HG02884 (cell line): ENCODE data around the gene RIMS1.

ENCODE experiments used
- ATAC-seq: cut with Tn5 transposase; IDR thresholded peaks from one replicate; pipeline ENCODE4 v1.9.1; 2021; ENCODE audit warnings: mild to moderate bottlenecking, moderate library complexity; ENCODE audit not compliant: unreplicated experiment

RIMS1 gene, protein sequence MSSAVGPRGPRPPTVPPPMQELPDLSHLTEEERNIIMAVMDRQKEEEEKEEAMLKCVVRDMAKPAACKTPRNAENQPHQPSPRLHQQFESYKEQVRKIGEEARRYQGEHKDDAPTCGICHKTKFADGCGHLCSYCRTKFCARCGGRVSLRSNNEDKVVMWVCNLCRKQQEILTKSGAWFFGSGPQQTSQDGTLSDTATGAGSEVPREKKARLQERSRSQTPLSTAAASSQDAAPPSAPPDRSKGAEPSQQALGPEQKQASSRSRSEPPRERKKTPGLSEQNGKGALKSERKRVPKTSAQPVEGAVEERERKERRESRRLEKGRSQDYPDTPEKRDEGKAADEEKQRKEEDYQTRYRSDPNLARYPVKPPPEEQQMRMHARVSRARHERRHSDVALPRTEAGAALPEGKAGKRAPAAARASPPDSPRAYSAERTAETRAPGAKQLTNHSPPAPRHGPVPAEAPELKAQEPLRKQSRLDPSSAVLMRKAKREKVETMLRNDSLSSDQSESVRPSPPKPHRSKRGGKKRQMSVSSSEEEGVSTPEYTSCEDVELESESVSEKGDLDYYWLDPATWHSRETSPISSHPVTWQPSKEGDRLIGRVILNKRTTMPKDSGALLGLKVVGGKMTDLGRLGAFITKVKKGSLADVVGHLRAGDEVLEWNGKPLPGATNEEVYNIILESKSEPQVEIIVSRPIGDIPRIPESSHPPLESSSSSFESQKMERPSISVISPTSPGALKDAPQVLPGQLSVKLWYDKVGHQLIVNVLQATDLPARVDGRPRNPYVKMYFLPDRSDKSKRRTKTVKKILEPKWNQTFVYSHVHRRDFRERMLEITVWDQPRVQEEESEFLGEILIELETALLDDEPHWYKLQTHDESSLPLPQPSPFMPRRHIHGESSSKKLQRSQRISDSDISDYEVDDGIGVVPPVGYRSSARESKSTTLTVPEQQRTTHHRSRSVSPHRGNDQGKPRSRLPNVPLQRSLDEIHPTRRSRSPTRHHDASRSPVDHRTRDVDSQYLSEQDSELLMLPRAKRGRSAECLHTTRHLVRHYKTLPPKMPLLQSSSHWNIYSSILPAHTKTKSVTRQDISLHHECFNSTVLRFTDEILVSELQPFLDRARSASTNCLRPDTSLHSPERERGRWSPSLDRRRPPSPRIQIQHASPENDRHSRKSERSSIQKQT (N-terminal part only)

GRCh38 chr6:71886184-71887005, at the start of gene RIMS1:
RIMS1 (plus strand) TSS chr6:71886550; CDS start chr6:71887024, 474 bp downstream.
- ATAC-seq = peak; percentile 84

GRCh38 chr6:71851214-71851613, 35.1 kb upstream of the RIMS1 start:
- ATAC-seq = no peak

GRCh38 chr6:71852948-71853347, 33.4 kb upstream of the RIMS1 start:
- ATAC-seq = no peak

GRCh38 chr6:71855406-71855805, 30.9 kb upstream of the RIMS1 start:
- no peak for ATAC-seq

- ATAC-seq = no peak
Observed at GRCh38 chr6:71879016-71879415, 7.3 kb upstream of the RIMS1 start.

DNA sequence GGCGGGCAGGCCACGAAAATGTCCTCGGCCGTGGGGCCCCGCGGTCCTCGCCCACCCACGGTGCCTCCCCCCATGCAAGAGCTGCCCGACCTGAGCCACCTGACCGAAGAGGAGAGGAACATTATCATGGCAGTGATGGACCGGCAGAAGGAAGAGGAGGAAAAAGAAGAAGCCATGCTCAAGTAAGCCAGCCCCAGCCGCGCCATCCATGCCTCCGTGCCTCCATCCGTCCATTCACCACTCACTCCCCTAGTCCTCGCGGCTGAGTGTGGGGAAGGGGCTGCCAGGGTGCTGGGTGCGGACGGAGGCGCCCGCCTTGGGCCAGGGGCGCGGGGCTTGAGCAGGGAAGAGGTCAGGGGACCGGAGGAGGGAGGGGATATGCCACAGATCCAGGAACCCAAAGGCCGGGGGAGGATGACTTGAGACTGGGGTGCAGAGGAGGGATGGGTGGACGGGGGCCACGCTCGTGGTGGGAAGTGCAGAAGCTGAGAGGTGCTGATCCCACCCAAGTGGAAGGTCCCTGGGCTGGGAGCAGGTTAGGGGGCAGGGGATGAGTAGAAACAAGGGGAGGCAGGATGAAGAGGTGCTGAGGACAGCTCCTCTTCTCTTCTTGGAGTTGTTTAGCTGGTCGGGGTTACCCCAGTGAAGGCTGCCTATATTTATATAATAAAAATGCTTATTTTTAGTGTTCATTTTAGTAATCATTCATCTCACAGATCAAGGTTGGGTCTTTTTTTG, 825 bp downstream of the RIMS1 start:
- ATAC-seq = peak; percentile 12

DNA sequence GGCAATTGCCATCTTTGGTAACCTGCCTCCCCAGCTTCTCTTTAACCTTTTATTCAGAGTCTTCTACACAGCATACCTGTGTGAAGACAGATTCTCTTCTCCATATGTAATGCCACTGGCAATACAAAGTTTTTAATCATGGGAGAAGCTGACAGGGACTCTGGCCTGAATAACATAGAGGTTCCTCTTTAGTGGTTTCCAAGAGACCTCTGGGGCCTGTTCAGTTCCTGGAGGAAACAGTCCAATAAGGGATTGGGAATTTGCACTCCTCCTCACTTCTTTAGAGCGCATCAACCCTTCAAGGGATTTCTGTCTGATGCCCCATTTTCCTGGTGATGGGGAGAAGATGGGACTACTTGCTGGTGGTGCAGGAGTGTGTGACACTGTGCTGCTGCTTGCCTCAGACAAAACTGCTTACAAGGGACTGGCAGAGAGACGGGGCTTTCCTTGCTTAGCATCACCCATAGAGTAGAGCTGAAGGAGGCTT, 1.4 kb downstream of the RIMS1 start:
- no peak for ATAC-seq

GRCh38 chr6:71888756-71889340, 2.5 kb downstream of the RIMS1 start:
- ATAC-seq = no peak

DNA sequence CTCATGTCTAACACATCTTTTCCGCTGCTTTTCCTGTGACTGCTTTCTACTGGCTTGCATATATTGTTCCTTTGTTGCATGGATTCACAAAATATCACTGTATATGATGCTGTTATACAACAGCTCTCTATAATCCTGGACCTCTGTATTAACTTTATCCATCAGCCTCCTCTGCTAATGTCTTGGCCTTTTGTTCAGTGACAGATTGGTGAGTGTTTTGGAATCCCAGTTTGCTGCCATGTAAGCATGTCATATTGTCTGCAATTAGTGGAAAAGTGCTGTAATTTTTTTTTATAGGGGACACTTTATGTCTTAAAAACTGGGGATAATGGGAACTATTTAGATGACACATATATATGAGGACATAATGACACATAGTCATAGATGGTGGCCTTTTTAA, 3.0 kb downstream of the RIMS1 start:
- ATAC-seq = no peak

GRCh38 chr6:71892641-71893040, 6.3 kb downstream of the RIMS1 start:
- ATAC-seq = no peak

- no peak for ATAC-seq
Observed at GRCh38 chr6:71900642-71901041, 14.3 kb downstream of the RIMS1 start.

DNA sequence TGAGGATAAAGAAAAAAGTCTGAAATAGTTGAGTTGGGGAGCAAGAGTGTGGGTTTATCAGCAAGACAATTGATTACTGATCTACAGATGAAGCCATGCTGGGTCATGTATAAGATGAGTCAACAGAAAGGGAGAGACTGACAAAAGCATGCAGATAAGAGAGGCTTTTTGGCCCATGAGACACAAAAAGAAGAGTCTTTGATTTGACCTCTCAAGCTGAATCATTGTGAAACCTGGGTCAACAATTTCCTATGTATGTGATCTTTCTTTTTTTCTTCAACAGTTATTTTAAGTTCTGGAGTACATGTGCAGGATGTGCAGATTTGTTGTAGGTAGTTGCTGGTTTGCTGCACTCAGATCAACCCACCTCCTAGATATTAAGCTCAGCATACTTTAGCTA, 15.9 kb downstream of the RIMS1 start:
- peak; percentile 87 for ATAC-seq

DNA sequence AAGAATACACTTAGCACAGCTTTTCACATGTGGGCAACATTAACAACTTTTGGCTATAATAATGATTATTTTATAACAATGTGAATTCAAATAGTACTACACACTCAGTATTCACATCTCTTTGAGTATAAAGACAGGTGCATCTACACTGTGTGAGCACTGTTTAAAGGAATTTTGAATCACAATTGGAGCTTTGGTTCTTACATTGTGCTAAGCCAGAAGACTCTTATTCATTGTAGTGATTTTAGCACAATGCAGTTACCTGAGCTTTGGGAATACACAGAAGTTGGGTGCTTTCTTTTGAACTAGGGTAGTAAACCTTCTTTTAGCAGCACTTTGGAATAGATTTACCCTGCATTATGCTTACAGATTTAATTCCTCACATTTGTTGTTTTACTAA, 20.5 kb downstream of the RIMS1 start:
- no peak for ATAC-seq

GRCh38 chr6:71908162-71908765, 21.9 kb downstream of the RIMS1 start:
- peak; percentile 79 for ATAC-seq

- ATAC-seq = peak; percentile 66
Observed at GRCh38 chr6:71913444-71914234, 27.3 kb downstream of the RIMS1 start.

- ATAC-seq = no peak
Observed at GRCh38 chr6:71929047-71929446, 42.7 kb downstream of the RIMS1 start.

DNA sequence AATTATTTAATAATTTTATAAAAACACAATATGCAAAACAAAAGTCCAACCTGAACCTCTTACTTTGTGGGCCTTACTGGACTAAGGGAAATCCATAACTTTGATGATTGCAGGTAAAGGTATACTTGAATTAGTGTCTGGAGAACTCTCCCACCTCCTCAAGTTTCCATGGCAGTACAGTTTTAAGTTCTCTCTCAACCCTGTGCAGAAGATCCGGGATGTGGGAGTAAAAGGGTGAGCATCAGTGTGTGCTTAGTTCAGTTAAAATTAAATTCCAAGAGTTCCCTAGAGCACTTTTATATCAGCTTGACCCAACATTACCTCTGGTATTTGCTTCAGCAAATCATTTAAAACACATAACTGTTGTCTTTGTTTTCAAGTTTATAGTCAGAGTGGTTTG, 47.5 kb downstream of the RIMS1 start:
- ATAC-seq = no peak

DNA sequence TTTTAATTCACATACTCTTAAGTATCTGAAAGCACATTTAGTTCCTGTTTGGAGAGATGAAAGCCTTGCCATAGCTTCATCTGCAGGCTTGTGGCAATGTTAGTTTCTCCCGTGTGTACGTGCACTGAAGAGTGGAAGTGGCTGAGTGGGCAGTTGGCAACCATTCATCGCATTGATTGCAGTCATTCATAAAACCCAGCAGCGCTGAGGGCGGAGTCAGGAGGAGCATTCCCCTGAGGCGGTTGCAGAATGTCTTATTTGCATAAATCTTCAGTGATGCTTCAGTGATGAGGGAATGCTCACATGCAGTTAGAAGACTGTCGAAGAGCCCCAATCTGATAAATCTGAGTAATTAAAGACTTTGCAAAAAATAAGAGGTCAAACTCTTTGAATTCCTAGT, 79.1 kb downstream of the RIMS1 start:
- no peak for ATAC-seq
